GM12878 (cell line): Measurements from ENCODE around the gene ZG16. TPM values are rescaled to one million over a fixed set of nuclear protein-coding genes. Genes with fewer than 3 reads are reported as not detected.

ENCODE experiments used
- BCL11A ChIP-seq: IDR thresholded peaks from 2 replicates; pipeline ENCODE4 v1.6.1; 2011; ENCODE audit warnings: low read depth, low read length
- EED ChIP-seq: sonication (generic); IDR thresholded peaks from 2 replicates; pipeline ENCODE4 v1.6.1; 2016; ENCODE audit warnings: antibody characterized with exemption, low read depth
- FOXK2 ChIP-seq: fragments of 450-650 bp; IDR thresholded peaks from 2 replicates; pipeline ENCODE4 v1.6.1; 2017; ENCODE audit warnings: mild to moderate bottlenecking, moderate library complexity
- GABPA ChIP-seq: IDR thresholded peaks from 2 replicates; pipeline ENCODE4 v1.6.1; 2014; ENCODE audit warnings: antibody characterized with exemption, low read depth, mild to moderate bottlenecking, inconsistent platforms
- MEF2A ChIP-seq: IDR thresholded peaks from 2 replicates; pipeline ENCODE4 v1.6.1; 2011; ENCODE audit warnings: low read depth, mild to moderate bottlenecking, low read length, moderate library complexity; ENCODE audit not compliant: insufficient read depth
- MTA2 ChIP-seq: fragments of 450-650 bp; IDR thresholded peaks from 2 replicates; pipeline ENCODE4 v1.6.1; 2016; ENCODE audit warnings: low read depth, mild to moderate bottlenecking, moderate library complexity
- NFYB ChIP-seq: IDR thresholded peaks from 2 replicates; pipeline ENCODE4 v1.6.1; 2011; ENCODE audit warnings: low read depth, mild to moderate bottlenecking, low read length, improper control_type of control experiment, moderate library complexity; ENCODE audit not compliant: insufficient read depth
- PAX5 ChIP-seq: IDR thresholded peaks from 2 replicates; pipeline ENCODE4 v1.6.1; 2011; ENCODE audit warnings: low read depth, low read length, borderline replicate concordance
- POLR2AphosphoS5 ChIP-seq: IDR thresholded peaks from 2 replicates; pipeline ENCODE4 v1.6.1; 2011; ENCODE audit warnings: mild to moderate bottlenecking, low read length, inconsistent platforms
- RBBP5 ChIP-seq: fragments of 200-600 bp; sonication (generic); conservative IDR thresholded peaks from 2 replicates; pipeline ENCODE4 v1.6.1; 2016
- RELA ChIP-seq: fragments of 450-650 bp; IDR thresholded peaks from 2 replicates; pipeline ENCODE4 v1.8.0; 2014; ENCODE audit warnings: borderline replicate concordance; ENCODE audit not compliant: partially characterized antibody
- SIN3A ChIP-seq: IDR thresholded peaks from 2 replicates; pipeline ENCODE4 v1.6.1; 2012; ENCODE audit warnings: low read depth, low read length, improper control_type of control experiment
- SMAD5 ChIP-seq: IDR thresholded peaks from 2 replicates; pipeline ENCODE4 v1.6.1; 2016; ENCODE audit warnings: antibody characterized with exemption, low read depth
- SP1 ChIP-seq: IDR thresholded peaks from one replicate; pipeline ENCODE4 v1.6.1; 2011; ENCODE audit warnings: low read depth, low read length
- TARDBP ChIP-seq: IDR thresholded peaks from 2 replicates; pipeline ENCODE4 v1.6.1; 2016; ENCODE audit warnings: borderline replicate concordance
- ZNF274 ChIP-seq: IDR thresholded peaks from one replicate; pipeline ENCODE4 v1.8.0; 2011; ENCODE audit not compliant: insufficient read length, insufficient read depth
- ZSCAN29 ChIP-seq: fragments of 450-650 bp; IDR thresholded peaks from 2 replicates; pipeline ENCODE4 v1.6.1; 2017; ENCODE audit warnings: mild to moderate bottlenecking, moderate library complexity
- polyA plus RNA-seq, 11 experiments: library from polyadenylated mRNA; depleted of rRNA in 4 of 11; unstranded in 6 of 11; stranded (reverse) in 5 of 11; fragments of >200 nt; fragmentation: Nextera tagmentation in 4 of 11; fragmentation: Illumina TruSeq in 1 of 11; extraction: Ambion mirVana in 4 of 11; extraction: Trizol in 1 of 11; gene quantifications; 1 replicate in 1 of 11; 2 replicates in 10 of 11; pipeline versions ENCODE4 v1.2.1 to v1.2.3, GENCODE V29; 2011 to 2016; ENCODE audit warnings: inconsistent platforms in 2 of 11, missing spikeins in 2 of 11, low read depth in 1 of 11
- total RNA-seq, 4 experiments: library from RNA; depleted of rRNA in 3 of 4; stranded (reverse); fragments of >200 nt in 3 of 4; fragmentation: Illumina TruSeq in 1 of 4; extraction: Trizol in 1 of 4; gene quantifications; 2 replicates each; pipeline versions ENCODE4 v1.2.1 to v1.2.3, GENCODE V29; 2013 to 2021
- TF ChIP-seq, protein P1 (sequence below): IDR thresholded peaks from 2 replicates; pipeline ENCODE4 v1.6.1; 2012; ENCODE audit warnings: low read depth, low read length, improper control_type of control experiment
- TF ChIP-seq, protein P2 (sequence below): IDR thresholded peaks from 2 replicates; pipeline ENCODE4 v1.6.1; 2012; ENCODE audit warnings: low read length, inconsistent platforms
- TF ChIP-seq, protein P3 (sequence below): fragments of 450-650 bp; IDR thresholded peaks from 2 replicates; pipeline ENCODE4 v1.6.1; 2017; ENCODE audit warnings: antibody characterized with exemption, mild to moderate bottlenecking, moderate library complexity
- TF ChIP-seq, protein P4 (sequence below): IDR thresholded peaks from 2 replicates; pipeline ENCODE4 v1.6.1; 2012; ENCODE audit warnings: low read depth, low read length, improper control_type of control experiment
- TF ChIP-seq, protein P5 (sequence below): fragments of 150-350 bp; IDR thresholded peaks from 2 replicates; pipeline ENCODE4 v1.6.1; 2014; ENCODE audit warnings: mild to moderate bottlenecking, low read depth, low read length

ZG16 gene
- total and polyA plus RNA-seq, 10 of the 15 experiments (the other 5 are each of a cell fraction or from before 2014, with no cell fraction given), result not detected

DNA sequence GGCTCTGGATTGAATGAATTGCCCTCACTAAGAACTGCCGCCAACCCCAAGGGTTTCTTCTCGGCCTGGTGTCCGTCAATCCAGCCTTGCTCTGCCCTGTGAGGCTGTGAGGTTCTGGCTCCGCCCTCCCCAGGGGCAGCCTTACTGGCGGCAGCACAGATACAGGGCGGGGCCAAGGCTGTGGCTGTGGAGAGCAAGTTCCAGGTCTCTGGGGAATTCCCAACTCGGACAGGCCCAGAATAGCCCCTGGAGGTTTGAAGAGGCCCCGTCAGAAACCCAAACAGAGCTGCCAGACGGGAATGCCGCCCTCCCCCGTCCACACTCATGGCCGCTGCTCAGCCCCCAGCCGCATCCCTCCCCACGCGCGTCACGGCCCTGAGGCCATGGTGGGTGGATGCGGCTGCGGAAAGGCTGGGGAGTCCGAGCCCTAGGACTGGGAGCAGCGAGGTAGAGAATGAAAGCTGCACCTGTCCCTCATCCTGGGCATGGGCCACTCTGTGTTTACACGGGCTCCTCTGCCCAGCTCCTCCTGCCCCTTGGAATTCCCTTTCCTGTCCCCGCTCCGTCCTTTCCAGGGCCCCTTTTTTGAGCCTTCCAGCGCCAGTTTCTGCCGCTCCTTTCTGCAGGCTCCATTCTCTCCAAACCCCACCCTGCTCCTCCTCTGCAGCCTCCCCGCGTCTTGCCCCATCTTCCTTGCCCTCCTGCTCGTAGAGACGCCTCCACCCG, 33.3 kb downstream of the ZG16 start (continued):
- TF ChIP-seq, protein P1, sequence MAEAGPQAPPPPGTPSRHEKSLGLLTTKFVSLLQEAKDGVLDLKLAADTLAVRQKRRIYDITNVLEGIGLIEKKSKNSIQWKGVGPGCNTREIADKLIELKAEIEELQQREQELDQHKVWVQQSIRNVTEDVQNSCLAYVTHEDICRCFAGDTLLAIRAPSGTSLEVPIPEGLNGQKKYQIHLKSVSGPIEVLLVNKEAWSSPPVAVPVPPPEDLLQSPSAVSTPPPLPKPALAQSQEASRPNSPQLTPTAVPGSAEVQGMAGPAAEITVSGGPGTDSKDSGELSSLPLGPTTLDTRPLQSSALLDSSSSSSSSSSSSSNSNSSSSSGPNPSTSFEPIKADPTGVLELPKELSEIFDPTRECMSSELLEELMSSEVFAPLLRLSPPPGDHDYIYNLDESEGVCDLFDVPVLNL, result no peak
- TF ChIP-seq MEF2A (peak; percentile 81), FOXK2 (no peak), PAX5 (no peak; the same call in none of the 2 replicates), MTA2 (0 out of 2 replicates have a peak, but pooled peaks have one; percentile 36), ZNF274 (no peak), TARDBP (no peak), SMAD5 (peak; percentile 68; the same call in 1 of the 2 replicates), SP1 (peak; percentile 42), GABPA (no peak), ZSCAN29 (no peak), RELA (peak; percentile 51), RBBP5 (no peak), POLR2AphosphoS5 (peak; percentile 72), SIN3A (0 out of 2 replicates have a peak, but pooled peaks have one; percentile 25), BCL11A (no peak), NFYB (peak; percentile 73), EED (peak; percentile 92)
- TF ChIP-seq, protein P2, sequence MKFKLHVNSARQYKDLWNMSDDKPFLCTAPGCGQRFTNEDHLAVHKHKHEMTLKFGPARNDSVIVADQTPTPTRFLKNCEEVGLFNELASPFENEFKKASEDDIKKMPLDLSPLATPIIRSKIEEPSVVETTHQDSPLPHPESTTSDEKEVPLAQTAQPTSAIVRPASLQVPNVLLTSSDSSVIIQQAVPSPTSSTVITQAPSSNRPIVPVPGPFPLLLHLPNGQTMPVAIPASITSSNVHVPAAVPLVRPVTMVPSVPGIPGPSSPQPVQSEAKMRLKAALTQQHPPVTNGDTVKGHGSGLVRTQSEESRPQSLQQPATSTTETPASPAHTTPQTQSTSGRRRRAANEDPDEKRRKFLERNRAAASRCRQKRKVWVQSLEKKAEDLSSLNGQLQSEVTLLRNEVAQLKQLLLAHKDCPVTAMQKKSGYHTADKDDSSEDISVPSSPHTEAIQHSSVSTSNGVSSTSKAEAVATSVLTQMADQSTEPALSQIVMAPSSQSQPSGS, result no peak
- TF ChIP-seq, protein P3, sequence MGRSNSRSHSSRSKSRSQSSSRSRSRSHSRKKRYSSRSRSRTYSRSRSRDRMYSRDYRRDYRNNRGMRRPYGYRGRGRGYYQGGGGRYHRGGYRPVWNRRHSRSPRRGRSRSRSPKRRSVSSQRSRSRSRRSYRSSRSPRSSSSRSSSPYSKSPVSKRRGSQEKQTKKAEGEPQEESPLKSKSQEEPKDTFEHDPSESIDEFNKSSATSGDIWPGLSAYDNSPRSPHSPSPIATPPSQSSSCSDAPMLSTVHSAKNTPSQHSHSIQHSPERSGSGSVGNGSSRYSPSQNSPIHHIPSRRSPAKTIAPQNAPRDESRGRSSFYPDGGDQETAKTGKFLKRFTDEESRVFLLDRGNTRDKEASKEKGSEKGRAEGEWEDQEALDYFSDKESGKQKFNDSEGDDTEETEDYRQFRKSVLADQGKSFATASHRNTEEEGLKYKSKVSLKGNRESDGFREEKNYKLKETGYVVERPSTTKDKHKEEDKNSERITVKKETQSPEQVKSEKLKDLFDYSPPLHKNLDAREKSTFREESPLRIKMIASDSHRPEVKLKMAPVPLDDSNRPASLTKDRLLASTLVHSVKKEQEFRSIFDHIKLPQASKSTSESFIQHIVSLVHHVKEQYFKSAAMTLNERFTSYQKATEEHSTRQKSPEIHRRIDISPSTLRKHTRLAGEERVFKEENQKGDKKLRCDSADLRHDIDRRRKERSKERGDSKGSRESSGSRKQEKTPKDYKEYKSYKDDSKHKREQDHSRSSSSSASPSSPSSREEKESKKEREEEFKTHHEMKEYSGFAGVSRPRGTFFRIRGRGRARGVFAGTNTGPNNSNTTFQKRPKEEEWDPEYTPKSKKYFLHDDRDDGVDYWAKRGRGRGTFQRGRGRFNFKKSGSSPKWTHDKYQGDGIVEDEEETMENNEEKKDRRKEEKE, result no peak
- TF ChIP-seq, protein P4, sequence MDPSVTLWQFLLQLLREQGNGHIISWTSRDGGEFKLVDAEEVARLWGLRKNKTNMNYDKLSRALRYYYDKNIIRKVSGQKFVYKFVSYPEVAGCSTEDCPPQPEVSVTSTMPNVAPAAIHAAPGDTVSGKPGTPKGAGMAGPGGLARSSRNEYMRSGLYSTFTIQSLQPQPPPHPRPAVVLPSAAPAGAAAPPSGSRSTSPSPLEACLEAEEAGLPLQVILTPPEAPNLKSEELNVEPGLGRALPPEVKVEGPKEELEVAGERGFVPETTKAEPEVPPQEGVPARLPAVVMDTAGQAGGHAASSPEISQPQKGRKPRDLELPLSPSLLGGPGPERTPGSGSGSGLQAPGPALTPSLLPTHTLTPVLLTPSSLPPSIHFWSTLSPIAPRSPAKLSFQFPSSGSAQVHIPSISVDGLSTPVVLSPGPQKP, result no peak
- TF ChIP-seq, protein P5, sequence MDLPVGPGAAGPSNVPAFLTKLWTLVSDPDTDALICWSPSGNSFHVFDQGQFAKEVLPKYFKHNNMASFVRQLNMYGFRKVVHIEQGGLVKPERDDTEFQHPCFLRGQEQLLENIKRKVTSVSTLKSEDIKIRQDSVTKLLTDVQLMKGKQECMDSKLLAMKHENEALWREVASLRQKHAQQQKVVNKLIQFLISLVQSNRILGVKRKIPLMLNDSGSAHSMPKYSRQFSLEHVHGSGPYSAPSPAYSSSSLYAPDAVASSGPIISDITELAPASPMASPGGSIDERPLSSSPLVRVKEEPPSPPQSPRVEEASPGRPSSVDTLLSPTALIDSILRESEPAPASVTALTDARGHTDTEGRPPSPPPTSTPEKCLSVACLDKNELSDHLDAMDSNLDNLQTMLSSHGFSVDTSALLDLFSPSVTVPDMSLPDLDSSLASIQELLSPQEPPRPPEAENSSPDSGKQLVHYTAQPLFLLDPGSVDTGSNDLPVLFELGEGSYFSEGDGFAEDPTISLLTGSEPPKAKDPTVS, result no peak
